Endothelial cell of umbilical vein (primary cell): ENCODE measurements around the gene CASKIN2. TPM values are rescaled to one million over a fixed set of nuclear protein-coding genes. Genes with fewer than 3 reads are reported as not detected.

Experiments
- BruUV-seq: library from RNA; stranded (reverse); fragments of 400-500 nt; replicated peaks from 2 replicates; lab custom pipeline; 2021; lab: Mats Ljungman, UMichigan
- CTCF ChIA-PET: fragments of 300-600, 350-600 bp; sonication (Branson Sonifier 250); formaldehyde crosslinking; loops from one replicate; lab custom pipeline; 2021; ENCODE audit warnings: antibody characterized with exemption, inconsistent platforms; lab: Charles Lee
- POLR2A ChIA-PET: fragments of 300-600, 350-600 bp; sonication (Branson Sonifier 250); formaldehyde crosslinking; loops from one replicate; lab custom pipeline; 2021; ENCODE audit warnings: antibody characterized with exemption, inconsistent platforms; lab: Charles Lee
- DNase-seq: peaks from one replicate; pipeline ENCODE4 v3.0.0-alpha.2; 2011; ENCODE audit warnings: low read depth, low spot score
- FAIRE-seq: peaks from 2 replicates; lab custom pipeline; 2011; peaks lifted over from hg19 to GRCh38; lab: Jason Lieb, UNC
- H2AFZ ChIP-seq: 2 replicates; pipeline ENCODE4 v1.6.0; 2012; ENCODE audit warnings: low read depth, low read length, control low read depth, inconsistent platforms
- H3K27ac ChIP-seq: 2 replicates; pipeline ENCODE4 v1.5.1; 2011; ENCODE audit warnings: low read depth, mild to moderate bottlenecking, control low read depth, low read length, moderate library complexity; ENCODE audit not compliant: insufficient read depth
- H3K27me3 ChIP-seq, 2 experiments: 2 replicates each; pipeline versions ENCODE4 v1.6.0 to v1.6.1; 2011; ENCODE audit warnings: low read length in 2 of 2, mixed read lengths in 1 of 2; ENCODE audit not compliant: control insufficient read depth in 2 of 2, insufficient read depth in 2 of 2
- H3K36me3 ChIP-seq, 2 experiments: 2 replicates in 1 of 2; 3 replicates in 1 of 2; pipeline ENCODE4 v1.5.1; 2011; ENCODE audit warnings: low read length in 2 of 2, mild to moderate bottlenecking in 1 of 2, moderate library complexity in 1 of 2; ENCODE audit not compliant: control insufficient read depth in 2 of 2, insufficient read depth in 2 of 2; ENCODE audit errors: extremely low read depth in 1 of 2
- H3K4me1 ChIP-seq: 3 replicates; pipeline ENCODE4 v1.5.1; 2011; ENCODE audit warnings: mild to moderate bottlenecking, low read length; ENCODE audit not compliant: control insufficient read depth, insufficient read depth; ENCODE audit errors: extremely low read depth
- H3K4me2 ChIP-seq: 2 replicates; pipeline ENCODE4 v1.6.1; 2011; ENCODE audit warnings: low read length, control low read depth, mixed read lengths; ENCODE audit not compliant: insufficient read depth
- H3K4me3 ChIP-seq, 3 experiments: fragments of 200-600 bp in 1 of 3; sonication (generic), shearing (Covaris generic) in 1 of 3; replicated peaks in 1 of 3; 2 replicates each; pipeline ENCODE4 v1.5.1; 2011 to 2016; ENCODE audit warnings: control low read depth in 3 of 3, low read length in 3 of 3, mild to moderate bottlenecking in 2 of 3, inconsistent platforms in 1 of 3, low read depth in 1 of 3, moderate library complexity in 1 of 3; ENCODE audit not compliant: insufficient read depth in 1 of 3
- H3K79me2 ChIP-seq: 2 replicates; pipeline ENCODE4 v1.6.0; 2012; ENCODE audit warnings: low read length, inconsistent platforms; ENCODE audit not compliant: control insufficient read depth, insufficient read depth
- H3K9ac ChIP-seq: replicated peaks from 2 replicates; pipeline ENCODE3; 2011; ENCODE audit warnings: low read length, control low read depth; ENCODE audit not compliant: insufficient read depth; ENCODE audit errors: extremely low read depth
- H3K9me1 ChIP-seq: replicated peaks from 3 replicates; pipeline ENCODE4 v1.6.0; 2011; ENCODE audit warnings: mild to moderate bottlenecking, low read length; ENCODE audit not compliant: control insufficient read depth, insufficient read depth; ENCODE audit errors: extremely low read depth
- H3K9me3 ChIP-seq: replicated peaks from 2 replicates; pipeline ENCODE4 v1.5.1; 2012; ENCODE audit warnings: low read length, inconsistent platforms; ENCODE audit not compliant: control insufficient read depth, insufficient read depth
- H4K20me1 ChIP-seq: replicated peaks from 2 replicates; pipeline ENCODE3; 2011; ENCODE audit warnings: mild to moderate bottlenecking, low read length; ENCODE audit not compliant: control insufficient read depth, insufficient read depth; ENCODE audit errors: extremely low read depth
- CTCF ChIP-seq, 2 donors: IDR thresholded peaks; 1 replicate in 1 of 2; 2 replicates in 1 of 2; pipeline ENCODE4 v1.5.1; 2011; ENCODE audit warnings: low read length in 2 of 2, mild to moderate bottlenecking in 2 of 2, moderate library complexity in 2 of 2, control low read depth in 1 of 2, inconsistent platforms in 1 of 2, low read depth in 1 of 2; ENCODE audit not compliant: insufficient read depth in 1 of 2; ENCODE audit errors: extremely low read depth in 1 of 2
- EZH2 ChIP-seq: IDR thresholded peaks from 2 replicates; pipeline ENCODE4 v1.6.1; 2012; ENCODE audit warnings: borderline replicate concordance, low read depth, mild to moderate bottlenecking, moderate library complexity, low read length, inconsistent platforms; ENCODE audit not compliant: severe bottlenecking
- FOS ChIP-seq: IDR thresholded peaks from 2 replicates; pipeline ENCODE4 v1.6.1; 2011; ENCODE audit warnings: mild to moderate bottlenecking, low read length, moderate library complexity, borderline replicate concordance; ENCODE audit not compliant: insufficient read depth
- GATA2 ChIP-seq: IDR thresholded peaks from 2 replicates; pipeline ENCODE4 v1.7.0; 2011; ENCODE audit warnings: low read depth, mild to moderate bottlenecking, moderate library complexity, mixed read lengths, low read length; ENCODE audit not compliant: insufficient read length, insufficient read depth
- JUN ChIP-seq: IDR thresholded peaks from 2 replicates; pipeline ENCODE4 v1.6.1; 2011; ENCODE audit warnings: borderline replicate concordance, low read depth; ENCODE audit not compliant: insufficient read length, insufficient read depth
- MAX ChIP-seq: IDR thresholded peaks from 2 replicates; pipeline ENCODE4 v1.6.1; 2011; ENCODE audit not compliant: insufficient read depth, insufficient read length
- MYC ChIP-seq: IDR thresholded peaks from one replicate; pipeline ENCODE4 v1.6.1; 2011; ENCODE audit warnings: mild to moderate bottlenecking, low read depth, low read length
- POLR2A ChIP-seq: IDR thresholded peaks from 2 replicates; pipeline ENCODE4 v1.6.1; 2012; ENCODE audit warnings: low read depth, mild to moderate bottlenecking, control low read depth, low read length
- POLR2AphosphoS5 ChIP-seq: IDR thresholded peaks from 2 replicates; pipeline ENCODE4 v1.6.1; 2012; ENCODE audit warnings: low read depth, mild to moderate bottlenecking, control low read depth, low read length, moderate library complexity; ENCODE audit not compliant: insufficient read depth
- dilution Hi-C: fragments of 300-500 bp; cut with MboI; formaldehyde crosslinking; loops from one replicate; pipeline ENCODE4 v1.15.0; 2019; ENCODE audit warnings: low sequenced_read_pairs; ENCODE audit not compliant: extremely low pct_ligation_motif_present
- intact Hi-C: fragments of 100-400 bp; cut with micrococcal nuclease; formaldehyde crosslinking; loops from one replicate; pipeline ENCODE4 v1.10.0; 2022
- polyA plus RNA-seq, 4 experiments: library from polyadenylated mRNA; depleted of rRNA in 3 of 4; stranded (reverse) in 3 of 4; unstranded in 1 of 4; fragments of >200 nt; gene quantifications; 2 replicates each; pipeline versions ENCODE4 v1.2.1 to v1.2.3, GENCODE V29; 2011 to 2012; ENCODE audit warnings: missing spikeins in 1 of 4
- total RNA-seq: library from RNA; stranded (reverse); gene quantifications from 2 replicates; pipeline ENCODE4 v1.2.3, GENCODE V29; 2021

Gene CASKIN2
- total and polyA plus RNA-seq, 2 donors (not counting 3 experiments of a cell fraction or from before 2014, with no cell fraction given) = 13.0 to 37.6 TPM

GRCh38 chr17:75473246-75473645 is 42.1 kb downstream of the CASKIN2 start:
- H2AFZ ChIP-seq = no peak overlapping the region
- TF ChIP-seq POLR2A = no peak
- no peak for TF ChIP-seq FOS
- TF ChIP-seq CTCF (IDR thresholded peaks at IDR 0.05; ENCODE audit: extremely low read depth in 1 of 2, insufficient read depth in 1 of 2, low read depth in 1 of 2, low read length in 2 of 2) = no peak
- no peak for TF ChIP-seq POLR2AphosphoS5
- no peak for TF ChIP-seq EZH2
- TF ChIP-seq MAX = no peak
- TF ChIP-seq JUN = no peak
- no peak for TF ChIP-seq MYC
- no peak for TF ChIP-seq GATA2
- no peak for FAIRE-seq
- H3K9me3 ChIP-seq = no peaks in the 10 kb centered on the region
- DNase-seq = no peak
- H3K79me2 ChIP-seq = no peaks in the 10 kb centered on the region
- H3K9ac ChIP-seq = no peak overlapping the region
- no peaks in the 10 kb centered on the region for H3K27me3 ChIP-seq
- peaks cover 11% of the 10 kb centered on the region for H3K4me1 ChIP-seq
- H3K36me3 ChIP-seq = peaks cover 0 to 12% of the 10 kb centered on the region in 2 experiments
- BruUV-seq = no TSS peak
- POLR2A ChIA-PET = no interaction called here
- H4K20me1 ChIP-seq = no peaks in the 10 kb centered on the region
- dilution Hi-C loops = no loop called here
- H3K27ac ChIP-seq = no peak overlapping the region
- no peaks in the 10 kb centered on the region for H3K9me1 ChIP-seq
- no peak overlapping the region for H3K4me2 ChIP-seq
- intact Hi-C loops = no loop called here
- CTCF ChIA-PET = interaction anchor here (1.1 kb wide), 1 partner anchor 41 kb away, joined by 3 read pairs; no protein-coding TSS in a partner anchor
- H3K4me3 ChIP-seq = no peak overlapping the region
